H1 (cell line): Measurements from ENCODE around the gene UBXN1. TPM values are rescaled to one million over a fixed set of nuclear protein-coding genes. Genes with fewer than 3 reads are reported as not detected.

Experiments used
- ASH2L ChIP-seq: fragments of 200-600, 300-600 bp; sonication (generic); IDR thresholded peaks from one replicate; pipeline ENCODE4 v1.7.1; 2017; ENCODE audit warnings: low read length
- BACH1 ChIP-seq: IDR thresholded peaks from 2 replicates; pipeline ENCODE4 v1.6.1; 2012; ENCODE audit warnings: low read length, improper control_type of control experiment
- CBX8 ChIP-seq: fragments of 300-800, 300-1000 bp; sonication (generic); IDR thresholded peaks from 2 replicates; pipeline ENCODE4 v1.7.1; 2016; ENCODE audit warnings: low read depth, low read length, borderline replicate concordance
- CHD1 ChIP-seq: IDR thresholded peaks from 2 replicates; pipeline ENCODE4 v1.6.1; 2012; ENCODE audit warnings: low read depth, low read length, improper control_type of control experiment
- CHD2 ChIP-seq: IDR thresholded peaks from 2 replicates; pipeline ENCODE4 v1.6.1; 2012; ENCODE audit warnings: low read length, improper control_type of control experiment
- E2F6 ChIP-seq: IDR thresholded peaks from 2 replicates; pipeline ENCODE4 v1.6.1; 2012; ENCODE audit warnings: inconsistent platforms
- EGR1 ChIP-seq: IDR thresholded peaks from 2 replicates; pipeline ENCODE4 v1.6.1; 2011; ENCODE audit warnings: low read depth, low read length, borderline replicate concordance
- GABPA ChIP-seq: IDR thresholded peaks from 2 replicates; pipeline ENCODE4 v1.6.1; 2011; ENCODE audit warnings: mild to moderate bottlenecking, low read length, moderate library complexity, borderline replicate concordance; ENCODE audit not compliant: insufficient read depth
- HDAC2 ChIP-seq, 2 experiments: fragments of 300-600 bp in 1 of 2; sonication (generic) in 1 of 2; IDR thresholded peaks; 2 replicates each; pipeline ENCODE4 v1.6.1; 2011 to 2012; ENCODE audit warnings: low read depth in 2 of 2, low read length in 2 of 2, mild to moderate bottlenecking in 2 of 2, moderate library complexity in 2 of 2, borderline replicate concordance in 1 of 2, inconsistent platforms in 1 of 2
- HDAC6 ChIP-seq: IDR thresholded peaks from one replicate; pipeline ENCODE4 v1.7.1; 2012; ENCODE audit warnings: low read depth, mild to moderate bottlenecking, inconsistent platforms, low read length, moderate library complexity
- KDM5A ChIP-seq: fragments of 200-600 bp; IDR thresholded peaks from 2 replicates; pipeline ENCODE4 v1.7.1; 2012; ENCODE audit warnings: mild to moderate bottlenecking, low read length, inconsistent platforms, mixed read lengths
- MAFK ChIP-seq: IDR thresholded peaks from 2 replicates; pipeline ENCODE4 v1.6.1; 2012; ENCODE audit warnings: low read depth, mild to moderate bottlenecking, improper control_type of control experiment, low read length
- MAX ChIP-seq: IDR thresholded peaks from 2 replicates; pipeline ENCODE4 v1.6.1; 2012; ENCODE audit warnings: inconsistent platforms
- NRF1 ChIP-seq: IDR thresholded peaks from 2 replicates; pipeline ENCODE4 v1.6.1; 2011; ENCODE audit warnings: mild to moderate bottlenecking, low read depth, low read length, improper control_type of control experiment
- POLR2AphosphoS5 ChIP-seq: IDR thresholded peaks from 2 replicates; pipeline ENCODE4 v1.6.1; 2011; ENCODE audit warnings: low read depth, low read length
- RFX5 ChIP-seq: IDR thresholded peaks from 2 replicates; pipeline ENCODE4 v1.6.1; 2011; ENCODE audit warnings: low read depth, low read length, improper control_type of control experiment, borderline replicate concordance
- SAP30 ChIP-seq: fragments of 300-600 bp; sonication (generic); IDR thresholded peaks from 2 replicates; pipeline ENCODE4 v1.7.1; 2012; ENCODE audit warnings: low read length, moderate library complexity, mild to moderate bottlenecking, inconsistent platforms; ENCODE audit not compliant: insufficient read depth, insufficient replicate concordance
- SP1 ChIP-seq: IDR thresholded peaks from 2 replicates; pipeline ENCODE4 v1.6.1; 2011; ENCODE audit warnings: low read depth, low read length
- SUZ12 ChIP-seq: fragments of 200-600 bp; sonication (generic); IDR thresholded peaks from 2 replicates; pipeline ENCODE4 v1.6.1; 2012; ENCODE audit warnings: mild to moderate bottlenecking, inconsistent platforms, low read length, moderate library complexity, mixed read lengths
- TAF1 ChIP-seq: IDR thresholded peaks from 2 replicates; pipeline ENCODE4 v1.6.1; 2011; ENCODE audit warnings: mild to moderate bottlenecking, low read depth, low read length
- TAF7 ChIP-seq: optimal IDR thresholded peaks from 2 replicates; pipeline ENCODE3; 2011; ENCODE audit warnings: low read depth, mild to moderate bottlenecking, inconsistent platforms, low read length, moderate library complexity, borderline replicate concordance
- TCF12 ChIP-seq: IDR thresholded peaks from 2 replicates; pipeline ENCODE4 v1.6.1; 2011; ENCODE audit warnings: low read depth, mild to moderate bottlenecking, low read length
- YY1 ChIP-seq: IDR thresholded peaks from 2 replicates; pipeline ENCODE4 v1.6.1; 2011; ENCODE audit warnings: low read depth, mild to moderate bottlenecking, low read length
- polyA plus RNA-seq, 7 experiments: library from polyadenylated mRNA; depleted of rRNA in 3 of 7; stranded (reverse) in 5 of 7; unstranded in 2 of 7; fragments of >200 nt in 5 of 7; fragments of 200-250 nt in 2 of 7; gene quantifications; 1 replicate in 5 of 7; 2 replicates in 1 of 7; 4 replicates in 1 of 7; pipeline versions ENCODE4 v1.2.1 to v1.2.3, GENCODE V29; 2011 to 2013; ENCODE audit warnings: missing spikeins in 2 of 7, mixed read lengths in 2 of 7
- total RNA-seq: library from RNA; stranded (reverse); fragmentation: NEBNext Ultra II Directional; extraction: Animal tissue kit (Norgen Biotek cat#: 25700); gene quantifications from 2 replicates; pipeline ENCODE4 v1.2.1, GENCODE V29; 2021

The UBXN1 gene
- total and polyA plus RNA-seq, 2 of the 8 experiments (the other 6 are each of a cell fraction or from before 2014, with no cell fraction given), result 78.6 to 114 TPM

- TF ChIP-seq HDAC2 (IDR thresholded peaks at IDR 0.05; ENCODE audit: borderline replicate concordance in 1 of 2, low read depth in 2 of 2, low read length in 2 of 2), result peak in 1 of 2 experiments; percentile 81; a peak in 1 of 4 replicates
- TF ChIP-seq E2F6, result peak; percentile 73
- no peak for TF ChIP-seq SP1
- TF ChIP-seq GABPA, result peak; percentile 82; the same call in 1 of the 2 replicates
- peak; percentile 80 for TF ChIP-seq TAF1
- no peak for TF ChIP-seq RFX5
- TF ChIP-seq POLR2AphosphoS5, result peak; percentile 61
- no peak for TF ChIP-seq MAFK
- TF ChIP-seq NRF1, result no peak
- peak; percentile 89 for TF ChIP-seq MAX
- TF ChIP-seq ASH2L, result peak; percentile 58
- TF ChIP-seq TAF7, result no peak
- peak; percentile 62; the same call in 1 of the 2 replicates for TF ChIP-seq KDM5A
- no peak for TF ChIP-seq CHD1
- no peak for TF ChIP-seq TCF12
- peak; percentile 80 for TF ChIP-seq EGR1
- no peak for TF ChIP-seq BACH1
- peak; percentile 34 for TF ChIP-seq SAP30
- no peak for TF ChIP-seq HDAC6
- peak; percentile 52; the same call in 1 of the 2 replicates for TF ChIP-seq YY1
- no peak for TF ChIP-seq CBX8
- TF ChIP-seq SUZ12, result no peak
- no peak for TF ChIP-seq CHD2
Observed at GRCh38 chr11:62678770-62679696, at the start of gene UBXN1 (continued).
